ENCODE data around the gene FNIP1.

DNA sequence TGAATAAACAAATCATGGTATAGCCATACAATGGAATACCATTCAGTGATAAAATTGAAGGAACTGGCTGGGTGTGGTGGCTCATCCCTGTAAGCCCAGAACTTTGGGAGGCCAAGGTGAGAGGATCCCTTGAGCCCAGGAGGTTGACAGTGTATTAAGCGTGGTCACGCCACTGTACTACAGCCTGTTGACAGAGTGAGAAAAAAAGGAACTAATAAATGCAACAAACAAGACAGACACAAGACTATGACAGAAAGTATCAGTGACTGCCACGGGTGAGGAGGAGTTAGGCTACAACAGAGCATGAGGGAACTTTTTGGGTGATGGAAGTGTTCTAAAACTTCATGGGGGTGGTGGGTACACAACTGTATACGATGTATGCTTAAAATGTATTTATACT lies 2.2 kb downstream of the FNIP1 start:
- TF ChIP-seq EP300 (IDR thresholded peaks at IDR 0.05; ENCODE audit: borderline replicate concordance in 1 of 2, low read depth in 2 of 2, low read length in 2 of 2) (no peak), SP4 (IDR thresholded peaks at IDR 0.05; ENCODE audit: low read length) (no peak), JUND (IDR thresholded peaks at IDR 0.05; ENCODE audit: low read length) (no peak), SIRT6 (IDR thresholded peaks at IDR 0.05; ENCODE audit: low read length) (no peak), SRF (IDR thresholded peaks at IDR 0.05; ENCODE audit: low read depth, low read length) (no peak), EZH2 (IDR thresholded peaks at IDR 0.05; ENCODE audit: low read depth, low read length, severe bottlenecking) (no peak)
- TF ChIP-seq, protein P1, sequence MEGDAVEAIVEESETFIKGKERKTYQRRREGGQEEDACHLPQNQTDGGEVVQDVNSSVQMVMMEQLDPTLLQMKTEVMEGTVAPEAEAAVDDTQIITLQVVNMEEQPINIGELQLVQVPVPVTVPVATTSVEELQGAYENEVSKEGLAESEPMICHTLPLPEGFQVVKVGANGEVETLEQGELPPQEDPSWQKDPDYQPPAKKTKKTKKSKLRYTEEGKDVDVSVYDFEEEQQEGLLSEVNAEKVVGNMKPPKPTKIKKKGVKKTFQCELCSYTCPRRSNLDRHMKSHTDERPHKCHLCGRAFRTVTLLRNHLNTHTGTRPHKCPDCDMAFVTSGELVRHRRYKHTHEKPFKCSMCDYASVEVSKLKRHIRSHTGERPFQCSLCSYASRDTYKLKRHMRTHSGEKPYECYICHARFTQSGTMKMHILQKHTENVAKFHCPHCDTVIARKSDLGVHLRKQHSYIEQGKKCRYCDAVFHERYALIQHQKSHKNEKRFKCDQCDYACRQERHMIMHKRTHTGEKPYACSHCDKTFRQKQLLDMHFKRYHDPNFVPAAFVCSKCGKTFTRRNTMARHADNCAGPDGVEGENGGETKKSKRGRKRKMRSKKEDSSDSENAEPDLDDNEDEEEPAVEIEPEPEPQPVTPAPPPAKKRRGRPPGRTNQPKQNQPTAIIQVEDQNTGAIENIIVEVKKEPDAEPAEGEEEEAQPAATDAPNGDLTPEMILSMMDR (IDR thresholded peaks at IDR 0.05; ENCODE audit: control extremely low read depth in 1 of 3, insufficient read depth in 1 of 3, low read depth in 1 of 3, low read length in 3 of 3): no peak
